Thoracic aorta (tissue), 2 donors: Measurements from ENCODE around the gene NUPR2. TPM values are rescaled to one million over a fixed set of nuclear protein-coding genes. Genes with fewer than 3 reads are reported as not detected.
"Not testable (repeated sequence)": the region's sequence is repeated elsewhere in the genome, so short reads cannot be mapped to it uniquely, and the experiment has no call there.

Source experiments
- ATAC-seq: fragments of 150-250 bp; one replicate; pipeline ENCODE4 v1.8.0; 2017; ENCODE audit warnings: low read depth; ENCODE audit not compliant: insufficient number of reproducible peaks, low FRiP score
- DNase-seq: peaks from one replicate; pipeline ENCODE4 v3.0.0-alpha.2; 2020; ENCODE audit warnings: low spot score
- H3K27ac ChIP-seq, 2 donors: fragments of 200-600 bp; sonication (generic); 1 replicate in 1 of 2; 2 replicates in 1 of 2; pipeline ENCODE4 v1.5.1; 2016; ENCODE audit warnings: mild to moderate bottlenecking in 2 of 2, moderate library complexity in 2 of 2
- H3K27me3 ChIP-seq: fragments of 200-600 bp; sonication (generic); replicated peaks from 2 replicates; pipeline ENCODE4 v1.6.0; 2016; ENCODE audit warnings: mild to moderate bottlenecking; ENCODE audit not compliant: insufficient read depth
- H3K36me3 ChIP-seq: fragments of 200-600 bp; sonication (generic); one replicate; pipeline ENCODE4 v1.5.1; 2016
- H3K4me1 ChIP-seq, 2 donors: fragments of 200-600 bp; sonication (generic); 1 replicate in 1 of 2; 2 replicates in 1 of 2; pipeline versions ENCODE4 v1.5.1 to v1.6.0; 2016; ENCODE audit warnings: low read depth in 2 of 2, mild to moderate bottlenecking in 1 of 2; ENCODE audit not compliant: control insufficient read depth in 1 of 2
- H3K4me3 ChIP-seq: fragments of 200-600 bp; sonication (generic); 2 replicates; pipeline ENCODE4 v1.5.1; 2016; ENCODE audit warnings: mild to moderate bottlenecking
- H3K9me3 ChIP-seq: fragments of 200-600 bp; sonication (generic); 2 replicates; pipeline ENCODE4 v1.5.1; 2016
- CTCF ChIP-seq: fragments of 200-600 bp; sonication (generic); IDR thresholded peaks from one replicate; pipeline ENCODE4 v1.5.1; 2019; ENCODE audit warnings: antibody characterized with exemption
- total RNA-seq, 2 donors: library from RNA; depleted of rRNA; stranded (reverse); fragments of >200 nt; gene quantifications; one replicate each; pipeline versions ENCODE4 v1.1.0 to v1.2.3, GENCODE V29; 2016

The NUPR2 gene
- total RNA-seq, 2 donors from 2014 or later, result 1.1 TPM; not detected in 1

- peaks cover 22 to 54% of the 10 kb centered on the region in 2 donors for H3K4me1 ChIP-seq
- no peak for TF ChIP-seq CTCF
- ATAC-seq (no peak), DNase-seq (no peak)
- H3K4me3 ChIP-seq, result no peak overlapping the region
- peak overlapping the region; percentile 84 to 91 for H3K27ac ChIP-seq
- no peaks in the 10 kb centered on the region for H3K27me3 ChIP-seq
- H3K9me3 ChIP-seq, result no peaks in the 10 kb centered on the region
- peaks cover 15% of the 10 kb centered on the region for H3K36me3 ChIP-seq
Measured at GRCh38 chr7:56078196-56078595, 38.0 kb downstream of the NUPR2 start.

- Histone ChIP-seq H3K4me3 (no peak overlapping the region), H3K9me3 (no peaks in the 10 kb centered on the region), H3K27ac (peak overlapping the region; percentile 84 to 91), H3K4me1 (peaks cover 22 to 49% of the 10 kb centered on the region in 2 donors), H3K36me3 (peaks cover 15% of the 10 kb centered on the region), H3K27me3 (no peaks in the 10 kb centered on the region)
- TF ChIP-seq CTCF, result no peak
- DNase-seq (no peak), ATAC-seq (no peak)
Measured at GRCh38 chr7:56077681-56078080, 38.5 kb downstream of the NUPR2 start.

GRCh38 chr7:56074371-56074791, 41.8 kb downstream of the NUPR2 start:
- Histone ChIP-seq H3K4me1 (peaks cover 9 to 21% of the 10 kb centered on the region in 2 donors), H3K27ac (peak overlapping the region; percentile 46 to 64), H3K27me3 (no peaks in the 10 kb centered on the region), H3K9me3 (no peaks in the 10 kb centered on the region), H3K4me3 (no peak overlapping the region), H3K36me3 (peaks cover 31% of the 10 kb centered on the region)
- peak; percentile 89 for TF ChIP-seq CTCF
- peak; percentile 84 for DNase-seq
- peak; percentile 94 for ATAC-seq

GRCh38 chr7:56066376-56066775, 49.8 kb downstream of the NUPR2 start:
- not testable (repeated sequence) for H3K27me3 ChIP-seq, ATAC-seq, H3K27ac ChIP-seq, H3K4me3 ChIP-seq, DNase-seq, H3K9me3 ChIP-seq
- Histone ChIP-seq H3K4me1 (peaks cover 8 to 21% of the 10 kb centered on the region in 2 donors), H3K36me3 (peaks cover 30% of the 10 kb centered on the region)

Other genes with a start within 250 kb of the NUPR2 start
- 1 to 10 TPM; 3.1 to 6.5 TPM for gene ZNF713, start 229.0 kb downstream of the NUPR2 start, total RNA-seq
- gene MRPS17, start 164.5 kb downstream of the NUPR2 start, total RNA-seq, result 10 to 100 TPM; 12.1 to 13.1 TPM
- 10 to 100 TPM; 46.0 to 47.1 TPM for gene NIPSNAP2, start 151.8 kb downstream of the NUPR2 start, total RNA-seq
- gene PSPH, start 65.0 kb downstream of the NUPR2 start, total RNA-seq, result 1 to 10 TPM; 5.1 to 5.8 TPM
- gene CCT6A, start 64.7 kb downstream of the NUPR2 start, total RNA-seq, result 10 to 100 TPM; 41.8 to 96.9 TPM
- gene SUMF2, start 52.1 kb downstream of the NUPR2 start, total RNA-seq, result 100 to 1,000 TPM; 102 to 151 TPM
- 10 to 100 TPM in 1 of 2 donors, 1 to 10 TPM in 1; 6.0 to 10.9 TPM for gene PHKG1, start 23.5 kb downstream of the NUPR2 start, total RNA-seq
- 100 to 1,000 TPM; 220 to 311 TPM for gene CHCHD2, start 9.9 kb downstream of the NUPR2 start, total RNA-seq